Mucosa of rectum (tissue), 2 donors: ENCODE data around the gene NDRG3.
"Not testable (repeated sequence)": the region's sequence is repeated elsewhere in the genome, so short reads cannot be mapped to it uniquely, and the experiment has no call there.

Experiments
- H3K27ac ChIP-seq, 2 donors: one replicate each; pipeline ENCODE4 v1.7.0; 2013; ENCODE audit warnings: inconsistent platforms in 2 of 2, low read depth in 2 of 2, low read length in 2 of 2
- H3K27me3 ChIP-seq, 2 donors: one replicate each; pipeline ENCODE4 v1.7.0; 2013; ENCODE audit warnings: low read length in 2 of 2; ENCODE audit not compliant: control insufficient read depth in 2 of 2, insufficient read depth in 2 of 2
- H3K36me3 ChIP-seq, 2 donors: one replicate each; pipeline ENCODE4 v1.7.0; 2013; ENCODE audit warnings: low read length in 2 of 2; ENCODE audit not compliant: control insufficient read depth in 2 of 2, insufficient read depth in 2 of 2
- H3K4me1 ChIP-seq, 2 donors: one replicate each; pipeline ENCODE4 v1.7.0; 2013; ENCODE audit warnings: low read length in 2 of 2, mild to moderate bottlenecking in 1 of 2; ENCODE audit not compliant: control insufficient read depth in 2 of 2, insufficient read depth in 2 of 2
- H3K4me3 ChIP-seq, 2 donors: one replicate each; pipeline ENCODE4 v1.7.0; 2013; ENCODE audit warnings: low read length in 2 of 2
- H3K9ac ChIP-seq, 2 donors: one replicate each; pipeline ENCODE4 v1.7.0; 2013; ENCODE audit warnings: low read length in 2 of 2, low read depth in 1 of 2, mild to moderate bottlenecking in 1 of 2
- H3K9me3 ChIP-seq, 2 donors: one replicate each; pipeline ENCODE4 v1.7.0; 2013; ENCODE audit warnings: low read length in 2 of 2; ENCODE audit not compliant: control insufficient read depth in 2 of 2
- donor health status: healthy.
- donor health status: Normal muscosa, but diverticular disease.

Gene NDRG3

DNA sequence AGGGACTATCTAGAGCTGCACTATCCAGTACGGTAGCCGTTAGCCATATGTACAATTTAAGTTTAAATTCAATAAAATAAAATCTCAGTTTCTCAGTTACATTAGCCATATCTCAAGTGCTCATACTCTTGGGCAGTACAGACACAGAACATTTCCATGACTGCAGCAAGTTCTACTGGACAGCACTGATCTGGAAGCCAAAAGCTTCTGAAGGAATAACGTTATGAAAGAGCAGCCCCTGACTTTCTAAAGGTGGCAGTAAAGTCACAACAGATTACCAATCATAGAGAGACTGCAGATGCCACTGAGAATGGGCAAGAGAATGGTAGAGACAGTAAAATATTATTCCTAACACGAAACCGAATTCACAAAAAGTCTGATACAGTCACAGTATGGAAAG is 36.8 kb downstream of the NDRG3 start:
- no peak overlapping the region for H3K4me3 ChIP-seq
- no peaks in the 10 kb centered on the region for H3K9me3 ChIP-seq
- no peak overlapping the region for H3K9ac ChIP-seq
- H3K27me3 ChIP-seq = no peaks in the 10 kb centered on the region
- no peaks in the 10 kb centered on the region for H3K36me3 ChIP-seq
- no peaks in the 10 kb centered on the region for H3K4me1 ChIP-seq
- no peak overlapping the region for H3K27ac ChIP-seq

DNA sequence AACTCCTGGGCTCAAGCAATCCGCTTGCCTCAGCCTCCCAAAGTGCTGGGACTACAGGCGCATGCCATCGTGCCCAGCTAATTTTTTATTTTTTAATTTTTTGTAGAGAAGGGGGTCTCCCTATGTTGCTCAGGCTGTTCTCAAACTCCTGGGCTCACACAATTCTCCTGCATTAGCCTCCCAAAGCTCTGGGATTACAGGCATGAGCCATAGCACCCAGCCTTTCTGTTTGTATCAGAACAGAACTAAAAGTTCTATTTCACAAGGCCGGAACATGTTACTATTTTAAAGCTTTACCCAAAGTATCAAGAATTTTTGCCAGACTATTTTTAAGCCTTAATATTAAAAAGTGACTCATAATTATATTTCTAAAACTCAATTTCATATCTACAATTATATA is 42.4 kb downstream of the NDRG3 start:
- Histone ChIP-seq H3K4me3 (no peak overlapping the region), H3K27me3 (no peaks in the 10 kb centered on the region), H3K9me3 (no peaks in the 10 kb centered on the region), H3K4me1 (no peaks in the 10 kb centered on the region), H3K9ac (no peak overlapping the region), H3K27ac (no peak overlapping the region), H3K36me3 (peaks cover 0 to 4% of the 10 kb centered on the region in 2 donors)

DNA sequence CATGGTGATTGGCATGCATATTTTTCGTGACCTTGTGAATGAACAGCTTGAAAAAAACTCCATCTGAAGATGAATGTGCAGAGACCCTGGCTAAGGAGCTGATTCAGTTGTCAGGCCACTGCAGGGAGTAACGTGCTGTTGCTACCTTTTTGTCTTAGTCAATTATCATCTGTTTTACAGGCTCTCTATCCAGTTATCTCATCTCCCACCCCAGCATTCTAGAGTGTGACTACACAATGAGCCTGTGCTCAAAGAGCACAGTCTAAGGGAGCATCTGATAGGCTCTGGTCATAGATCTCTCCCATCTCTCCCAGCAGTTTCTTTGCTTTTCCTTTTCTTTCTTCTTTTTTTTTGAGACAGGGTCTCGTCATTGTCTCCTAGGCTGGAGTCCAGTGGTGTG is 45.5 kb downstream of the NDRG3 start:
- H3K9ac ChIP-seq = no peak overlapping the region

DNA sequence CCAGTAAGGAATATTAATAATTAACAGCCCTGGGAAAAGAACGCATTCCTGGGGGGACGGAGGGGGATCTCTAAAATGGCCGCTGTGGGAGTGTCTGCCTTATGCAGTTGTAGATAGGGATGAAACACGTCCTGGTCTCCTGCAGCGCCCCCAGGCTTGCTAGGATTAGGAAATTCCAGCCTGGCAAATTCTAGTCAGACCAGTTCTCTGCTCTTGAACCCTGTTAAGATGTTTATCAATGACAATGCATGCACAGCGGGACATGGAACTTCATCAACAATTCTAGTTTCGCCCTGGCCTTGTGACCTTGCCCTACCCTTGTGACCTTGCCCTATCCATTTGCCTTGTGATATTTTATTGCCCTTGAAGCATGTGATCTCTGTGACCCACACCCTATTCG is 50.4 kb downstream of the NDRG3 start:
- H3K4me1 ChIP-seq, H3K27ac ChIP-seq, H3K27me3 ChIP-seq, H3K4me3 ChIP-seq, H3K9me3 ChIP-seq, H3K9ac ChIP-seq, H3K36me3 ChIP-seq: not testable (repeated sequence)

More for the DNA sequence above, 45.5 kb downstream of the NDRG3 start:
- Histone ChIP-seq H3K36me3 (peaks cover 0 to 4% of the 10 kb centered on the region in 2 donors), H3K9me3 (no peaks in the 10 kb centered on the region), H3K27ac (no peak overlapping the region), H3K4me3 (no peak overlapping the region), H3K27me3 (no peaks in the 10 kb centered on the region), H3K4me1 (no peaks in the 10 kb centered on the region)

DNA sequence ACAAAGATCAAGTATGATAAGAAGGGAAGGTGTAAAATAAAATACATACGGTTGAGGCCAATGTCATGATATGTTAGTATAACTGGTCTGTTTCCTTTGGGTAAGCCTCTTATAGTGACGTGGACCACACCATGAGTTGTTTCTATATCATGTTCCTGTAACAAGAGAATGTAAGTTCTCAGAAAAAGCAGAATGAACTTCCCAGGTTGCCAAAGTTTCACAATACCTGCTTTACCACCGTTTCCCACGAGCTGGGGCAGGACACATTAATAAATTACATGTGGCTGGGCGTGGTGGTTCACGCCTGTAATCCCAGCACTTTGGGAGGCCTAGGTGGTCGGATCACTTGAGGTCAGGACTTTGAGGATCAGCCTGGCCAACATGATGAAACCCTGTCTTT is 57.3 kb downstream of the NDRG3 start:
- Histone ChIP-seq H3K27ac (no peak overlapping the region), H3K4me1 (no peaks in the 10 kb centered on the region), H3K9ac (no peak overlapping the region), H3K27me3 (no peaks in the 10 kb centered on the region), H3K36me3 (peaks cover 3 to 19% of the 10 kb centered on the region in 2 donors), H3K9me3 (no peaks in the 10 kb centered on the region), H3K4me3 (no peak overlapping the region)

DNA sequence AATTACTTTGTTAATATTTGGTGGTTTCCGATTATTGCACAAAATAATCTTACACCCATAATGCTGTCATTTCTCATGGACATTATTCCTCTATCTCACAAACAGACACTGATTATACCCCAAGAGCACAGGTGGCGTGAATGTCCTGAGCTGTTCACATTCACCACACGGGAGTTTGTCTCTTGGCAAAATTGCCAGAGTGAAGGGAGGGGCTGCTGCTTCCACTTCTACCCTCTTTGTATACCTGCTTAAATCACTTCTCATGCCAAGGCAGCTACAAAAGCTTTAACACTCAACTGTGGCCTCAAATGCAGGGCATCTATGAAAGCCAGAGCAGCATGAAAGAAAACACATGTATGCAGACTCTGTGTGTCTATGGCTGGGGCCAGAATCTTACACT is 58.0 kb downstream of the NDRG3 start:
- Histone ChIP-seq H3K27ac (no peak overlapping the region), H3K4me3 (no peak overlapping the region), H3K36me3 (peaks cover 3 to 19% of the 10 kb centered on the region in 2 donors)

DNA sequence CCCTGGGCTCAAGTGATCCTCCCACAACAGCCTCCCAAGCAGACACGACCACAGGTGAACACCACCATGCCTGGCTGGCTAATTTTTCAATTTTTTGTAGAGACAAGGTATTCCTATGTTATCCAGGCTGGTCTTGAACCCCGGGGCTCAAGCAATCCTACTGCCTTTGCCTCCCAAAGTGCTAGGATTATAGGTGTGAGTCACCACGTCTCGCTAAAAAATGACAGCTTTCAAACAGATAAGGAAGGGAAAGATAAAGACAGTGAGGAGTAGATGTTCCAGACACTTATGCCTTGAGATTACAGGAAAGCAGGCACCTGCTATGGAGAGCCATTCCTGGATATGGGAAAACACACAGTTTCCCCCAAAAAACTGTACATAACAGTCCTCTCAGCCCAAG is 58.9 kb downstream of the NDRG3 start:
- H3K9ac ChIP-seq = no peak overlapping the region

More for the DNA sequence above, 58.0 kb downstream of the NDRG3 start:
- H3K9ac ChIP-seq = no peak overlapping the region
- H3K4me1 ChIP-seq = no peaks in the 10 kb centered on the region
- no peaks in the 10 kb centered on the region for H3K27me3 ChIP-seq
- no peaks in the 10 kb centered on the region for H3K9me3 ChIP-seq

DNA sequence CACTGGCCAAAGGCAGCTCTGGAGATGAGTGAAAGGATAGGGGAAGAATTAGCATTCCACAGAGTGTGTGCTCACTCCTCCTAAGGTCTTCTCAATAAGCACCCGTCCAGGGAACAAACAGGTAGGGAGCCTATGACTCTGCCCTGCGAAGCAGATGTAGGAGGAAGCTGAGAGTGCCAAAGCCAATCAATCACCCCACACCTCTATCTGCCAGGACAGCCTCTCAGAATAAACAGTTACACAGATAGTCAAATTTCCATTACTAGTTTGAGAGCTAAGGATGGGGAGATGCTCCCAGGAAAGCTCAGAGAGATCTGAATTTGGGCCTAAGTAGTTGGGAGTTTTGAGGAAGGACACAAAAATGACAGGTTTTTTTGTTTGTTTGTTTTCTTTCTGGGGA is 59.4 kb downstream of the NDRG3 start:
- peaks cover 6 to 23% of the 10 kb centered on the region in 2 donors for H3K36me3 ChIP-seq
- no peak overlapping the region for H3K9ac ChIP-seq
- H3K27me3 ChIP-seq = no peaks in the 10 kb centered on the region
- H3K4me3 ChIP-seq = no peak overlapping the region
- H3K27ac ChIP-seq = no peak overlapping the region
- no peaks in the 10 kb centered on the region for H3K9me3 ChIP-seq
- H3K4me1 ChIP-seq = no peaks in the 10 kb centered on the region

More for the DNA sequence above, 58.9 kb downstream of the NDRG3 start:
- Histone ChIP-seq H3K27me3 (no peaks in the 10 kb centered on the region), H3K4me3 (no peak overlapping the region), H3K9me3 (no peaks in the 10 kb centered on the region), H3K4me1 (no peaks in the 10 kb centered on the region), H3K27ac (no peak overlapping the region), H3K36me3 (peaks cover 6 to 23% of the 10 kb centered on the region in 2 donors)

DNA sequence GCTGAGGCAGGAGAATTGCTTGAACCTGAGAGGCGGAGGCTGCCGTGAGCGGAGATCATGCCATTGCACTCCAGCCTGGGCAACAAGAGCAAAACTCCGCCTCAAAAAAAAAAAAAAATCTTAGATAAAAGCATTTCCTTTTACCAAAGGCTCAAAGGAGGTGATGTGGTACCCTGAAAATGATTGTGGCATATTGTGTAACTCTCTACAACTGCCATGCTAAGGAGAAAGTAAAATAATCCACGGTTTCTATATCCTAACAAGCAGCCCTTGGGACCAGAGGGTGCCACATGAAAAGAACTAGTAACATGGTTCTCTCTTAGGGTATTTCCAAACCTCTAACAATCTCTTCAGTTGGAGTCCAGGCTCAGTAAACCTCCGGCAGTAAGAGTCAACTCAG is 61.1 kb downstream of the NDRG3 start:
- no peaks in the 10 kb centered on the region for H3K4me1 ChIP-seq
- H3K4me3 ChIP-seq = no peak overlapping the region
- peaks cover 6 to 29% of the 10 kb centered on the region in 2 donors for H3K36me3 ChIP-seq
- no peaks in the 10 kb centered on the region for H3K27me3 ChIP-seq
- no peak overlapping the region for H3K9ac ChIP-seq
- no peak overlapping the region for H3K27ac ChIP-seq
- H3K9me3 ChIP-seq = no peaks in the 10 kb centered on the region

DNA sequence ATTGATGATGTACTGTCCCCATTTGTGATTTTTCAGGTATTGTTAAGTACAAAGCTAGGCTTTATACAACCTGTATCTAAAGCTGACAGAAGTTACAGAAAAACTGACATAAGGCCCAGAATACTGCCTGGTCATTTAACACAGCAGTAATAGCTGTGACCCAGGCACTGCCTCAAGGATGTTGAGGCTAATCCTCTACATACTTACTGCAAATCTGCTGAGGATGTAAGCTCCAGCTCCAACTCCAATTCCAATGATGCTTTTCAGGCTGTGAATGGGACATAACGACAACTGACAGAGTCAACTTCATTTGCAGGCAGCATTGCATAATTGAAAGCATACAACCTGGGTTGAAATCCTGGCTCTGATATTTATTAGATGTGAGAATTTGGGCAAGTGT is 63.6 kb downstream of the NDRG3 start:
- no peak overlapping the region for H3K4me3 ChIP-seq
- H3K36me3 ChIP-seq = peaks cover 6 to 24% of the 10 kb centered on the region in 2 donors
- no peaks in the 10 kb centered on the region for H3K27me3 ChIP-seq
- no peaks in the 10 kb centered on the region for H3K4me1 ChIP-seq
- H3K9me3 ChIP-seq = no peaks in the 10 kb centered on the region
- no peak overlapping the region for H3K27ac ChIP-seq
- H3K9ac ChIP-seq = no peak overlapping the region

DNA sequence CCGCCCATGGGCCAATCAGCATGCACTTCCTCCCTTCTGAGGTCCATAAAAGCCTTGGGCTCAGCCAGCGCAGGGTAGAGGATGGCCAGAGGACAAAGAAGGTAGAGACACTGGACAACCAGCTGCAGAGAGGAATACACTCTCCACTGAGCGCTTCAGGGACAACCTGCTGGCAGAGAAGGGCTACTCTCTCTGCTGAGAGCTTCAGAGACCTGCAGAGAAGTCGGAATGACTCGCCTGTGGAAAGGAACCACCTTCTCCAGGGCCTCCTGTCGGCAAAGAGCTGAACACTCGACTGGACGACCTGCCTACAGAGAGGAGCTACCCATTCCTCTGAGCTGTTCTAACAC is 68.5 kb downstream of the NDRG3 start:
- H3K27ac ChIP-seq = no peak overlapping the region
- no peaks in the 10 kb centered on the region for H3K27me3 ChIP-seq
- H3K36me3 ChIP-seq = peaks cover 2 to 10% of the 10 kb centered on the region in 2 donors
- H3K9ac ChIP-seq = no peak overlapping the region
- H3K4me1 ChIP-seq = no peaks in the 10 kb centered on the region
- no peaks in the 10 kb centered on the region for H3K9me3 ChIP-seq
- H3K4me3 ChIP-seq = no peak overlapping the region
